CMK (cell line): ENCODE measurements around the gene ADCY4.
A peak's percentile ranks its signal among the peaks of the same experiment; 100 is the strongest.

ENCODE experiments used
- DNase-seq: peaks from one replicate; pipeline ENCODE4 v3.0.0-alpha.2; 2010; ENCODE audit warnings: low read depth

ADCY4 gene

GRCh38 chr14:24273422-24273998, 61.4 kb downstream of the ADCY4 start:
- no peak for DNase-seq

DNA sequence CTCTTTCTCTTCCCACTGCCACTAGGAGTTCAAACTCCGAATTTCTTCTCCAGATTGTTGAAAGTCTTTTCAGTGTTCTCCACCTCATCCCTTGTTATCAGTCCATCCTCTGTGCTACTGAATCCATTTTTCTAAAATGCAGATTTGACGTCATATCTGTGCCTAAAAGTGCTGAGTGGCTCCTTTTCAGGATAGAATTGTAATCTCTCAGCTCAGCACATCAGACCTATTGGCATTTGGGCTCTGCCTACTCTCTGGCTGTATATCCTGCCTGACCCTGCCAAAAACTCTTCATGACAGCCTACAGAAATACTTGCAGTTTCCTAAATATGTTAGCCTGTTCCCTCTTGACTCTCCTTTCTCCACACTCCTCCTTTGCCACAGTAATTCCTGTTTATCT, 62.4 kb downstream of the ADCY4 start:
- DNase-seq, result no peak

- DNase-seq, result no peak
Measured at GRCh38 chr14:24271834-24272263, 63.0 kb downstream of the ADCY4 start.

DNA sequence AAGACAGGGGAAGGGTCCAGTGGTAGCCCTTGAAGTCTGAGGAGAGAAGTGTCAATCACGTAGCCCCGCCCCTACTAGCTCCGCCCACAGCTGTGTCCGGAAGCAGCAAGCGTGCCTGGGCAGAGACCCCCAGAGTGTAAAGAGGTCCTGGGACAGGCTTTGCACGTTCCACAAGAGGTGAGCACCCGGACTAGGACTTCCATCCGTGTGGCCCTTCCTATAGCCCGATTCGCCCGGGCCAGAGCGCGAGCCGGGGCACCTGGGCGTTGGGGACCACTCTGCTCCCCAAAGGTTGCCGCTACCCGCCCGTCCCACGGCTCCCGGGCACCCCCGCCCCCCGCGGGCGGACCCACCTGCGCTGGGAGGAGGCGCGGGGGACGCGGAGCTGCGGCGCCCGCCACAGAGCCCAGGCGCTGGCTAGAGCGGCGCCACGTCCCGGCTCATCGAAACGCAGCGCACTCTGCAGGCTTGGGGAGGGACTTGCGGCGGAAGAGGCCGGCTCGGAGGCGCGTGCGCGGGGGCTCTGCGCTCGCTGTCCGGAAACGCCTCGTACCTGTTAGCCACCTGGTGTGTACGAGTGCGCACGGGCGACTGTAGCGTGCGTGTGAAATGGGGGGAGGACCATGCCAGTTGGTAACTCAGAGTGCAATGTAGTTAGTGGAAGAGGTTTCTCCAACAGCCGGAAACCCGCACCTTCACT, 63.6 kb downstream of the ADCY4 start, which contains the start of gene RABGGTA:
Gene RABGGTA, minus strand, starts transcription at position 464 of the 700 bp plus-strand sequence. CDS start 482 bp downstream, outside the sequence.
- peak; percentile 65 for DNase-seq

GRCh38 chr14:24270537-24271133, 64.2 kb downstream of the ADCY4 start:
- DNase-seq, result no peak

GRCh38 chr14:24269910-24270536, 64.8 kb downstream of the ADCY4 start:
- no peak for DNase-seq

DNA sequence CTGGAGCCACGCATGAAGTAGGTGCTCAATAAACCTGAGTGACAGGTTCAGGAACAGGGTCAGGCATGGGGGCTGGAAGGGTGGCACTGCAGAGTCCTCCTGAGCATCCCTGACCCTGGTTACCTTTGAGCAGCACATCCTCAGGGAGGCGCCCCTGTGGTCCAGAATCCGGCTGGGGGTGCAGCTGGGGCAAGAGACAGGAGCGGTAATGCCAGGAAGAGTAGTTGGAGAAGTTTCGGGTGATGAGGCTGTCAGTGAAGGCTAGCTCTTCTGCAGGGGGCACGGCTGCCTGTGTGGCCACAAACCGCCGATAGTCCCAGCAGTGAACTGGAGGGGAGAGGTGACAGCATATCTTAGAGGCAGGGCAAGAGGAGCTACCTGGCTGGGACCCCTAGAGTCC, 65.5 kb downstream of the ADCY4 start:
- DNase-seq, result no peak
